Liver (tissue), 9 donors: ENCODE measurements around the gene ABHD14A. TPM values are rescaled to one million over a fixed set of nuclear protein-coding genes. Genes with fewer than 3 reads are reported as not detected.

ENCODE experiments used
- DNase-seq: peaks from one replicate; pipeline ENCODE4 v3.0.0-alpha.2; 2017; ENCODE audit warnings: low spot score
- H3K27ac ChIP-seq, 2 donors: one replicate each; pipeline ENCODE4 v1.7.0; 2013; ENCODE audit warnings: inconsistent platforms in 2 of 2, low read length in 2 of 2, control low read depth in 1 of 2, low read depth in 1 of 2, mild to moderate bottlenecking in 1 of 2
- H3K27me3 ChIP-seq, 4 donors: one replicate each; pipeline versions ENCODE4 v1.6.1 to v1.7.0; 2013; ENCODE audit warnings: low read length in 3 of 4, inconsistent platforms in 1 of 4, mild to moderate bottlenecking in 1 of 4, moderate library complexity in 1 of 4; ENCODE audit not compliant: control insufficient read depth in 4 of 4, insufficient read depth in 4 of 4
- H3K36me3 ChIP-seq, 4 donors: one replicate each; pipeline versions ENCODE4 v1.6.1 to v1.7.0; 2013; ENCODE audit warnings: low read length in 3 of 4, mild to moderate bottlenecking in 3 of 4, low read depth in 1 of 4, moderate library complexity in 1 of 4; ENCODE audit not compliant: control insufficient read depth in 4 of 4, insufficient read depth in 3 of 4
- H3K4me1 ChIP-seq, 4 donors: one replicate each; pipeline versions ENCODE4 v1.6.1 to v1.7.0; 2013; ENCODE audit warnings: low read length in 3 of 4, mild to moderate bottlenecking in 3 of 4, moderate library complexity in 1 of 4; ENCODE audit not compliant: control insufficient read depth in 4 of 4, insufficient read depth in 4 of 4
- H3K4me3 ChIP-seq, 3 donors: one replicate each; pipeline versions ENCODE4 v1.6.1 to v1.7.0; 2013; ENCODE audit warnings: low read length in 3 of 3, control low read depth in 1 of 3, low read depth in 1 of 3, mild to moderate bottlenecking in 1 of 3
- H3K9ac ChIP-seq, 2 donors: one replicate each; pipeline ENCODE4 v1.7.0; 2013; ENCODE audit warnings: low read length in 2 of 2, mild to moderate bottlenecking in 2 of 2, moderate library complexity in 2 of 2, control low read depth in 1 of 2, low read depth in 1 of 2
- H3K9me3 ChIP-seq, 4 donors: one replicate each; pipeline versions ENCODE4 v1.6.1 to v1.7.0; 2013; ENCODE audit warnings: low read length in 3 of 4; ENCODE audit not compliant: control insufficient read depth in 4 of 4
- EGR1 ChIP-seq, 2 donors: IDR thresholded peaks; 2 replicates each; pipeline ENCODE4 v1.6.1; 2016 to 2018; ENCODE audit warnings: antibody characterized with exemption in 2 of 2, low read depth in 2 of 2
- FOXA1 ChIP-seq: IDR thresholded peaks from 2 replicates; pipeline ENCODE4 v1.6.1; 2016; ENCODE audit warnings: antibody characterized with exemption
- GABPA ChIP-seq, 2 donors: IDR thresholded peaks in 1 of 2; conservative IDR thresholded peaks in 1 of 2; 2 replicates each; pipeline ENCODE4 v1.6.1; 2016; ENCODE audit warnings: antibody characterized with exemption in 2 of 2, mild to moderate bottlenecking in 1 of 2, moderate library complexity in 1 of 2
- HNF4A ChIP-seq, 2 donors: conservative IDR thresholded peaks; 2 replicates each; pipeline ENCODE4 v1.6.1; 2016; ENCODE audit warnings: antibody characterized with exemption in 2 of 2, mild to moderate bottlenecking in 2 of 2
- HNF4G ChIP-seq: IDR thresholded peaks from 2 replicates; pipeline ENCODE4 v1.6.1; 2016; ENCODE audit warnings: antibody characterized with exemption
- NR2F2 ChIP-seq: IDR thresholded peaks from 2 replicates; pipeline ENCODE4 v1.6.1; 2016; ENCODE audit warnings: antibody characterized with exemption
- RAD21 ChIP-seq, 2 donors: IDR thresholded peaks; 2 replicates each; pipeline ENCODE4 v1.6.1; 2016; ENCODE audit warnings: antibody characterized with exemption in 2 of 2, mild to moderate bottlenecking in 2 of 2
- RXRA ChIP-seq, 2 donors: IDR thresholded peaks; 2 replicates each; pipeline ENCODE4 v1.6.1; 2017 to 2018; ENCODE audit warnings: antibody characterized with exemption in 2 of 2, mild to moderate bottlenecking in 1 of 2
- TAF1 ChIP-seq: conservative IDR thresholded peaks from 2 replicates; pipeline ENCODE4 v1.6.1; 2016; ENCODE audit warnings: antibody characterized with exemption, mild to moderate bottlenecking
- YY1 ChIP-seq: IDR thresholded peaks from 2 replicates; pipeline ENCODE4 v1.6.1; 2016; ENCODE audit warnings: antibody characterized with exemption, mild to moderate bottlenecking
- WGBS: extraction: QIAGEN DNeasy Blood & Tissue Kit; methylation state at CpG from one replicate; pipeline ENCODE4 v1.1.7; 2013; 5-methylcytosine and 5-hydroxymethylcytosine counted together
- polyA plus RNA-seq, 2 donors: library from polyadenylated mRNA; stranded (reverse) in 1 of 2; unstranded in 1 of 2; fragments of 200-250 nt in 1 of 2; fragments of >200 nt in 1 of 2; fragmentation: Nextera tagmentation in 1 of 2; extraction: Ambion mirVana in 1 of 2; gene quantifications; one replicate each; pipeline versions ENCODE4 v1.2.1 to v1.2.3, GENCODE V29; 2013 to 2015
- total RNA-seq, 2 donors: library from RNA; depleted of rRNA; stranded (reverse); fragments of >200 nt; gene quantifications; one replicate each; pipeline ENCODE4 v1.2.3, GENCODE V29; 2014
- TF ChIP-seq, protein P1 (sequence below): IDR thresholded peaks from 2 replicates; pipeline ENCODE4 v1.6.1; 2016; ENCODE audit warnings: antibody characterized with exemption
- TF ChIP-seq, protein P2 (sequence below): fragments of 150-350 bp; IDR thresholded peaks from 2 replicates; pipeline ENCODE4 v1.5.1; 2017; ENCODE audit warnings: improper control_type of control experiment, low read depth, low read length; ENCODE audit not compliant: missing input control
- TF ChIP-seq, protein P3 (sequence below): IDR thresholded peaks from 2 replicates; pipeline ENCODE4 v1.6.1; 2016; ENCODE audit warnings: antibody characterized with exemption
- TF ChIP-seq, protein P4 (sequence below): IDR thresholded peaks from 2 replicates; pipeline ENCODE4 v1.6.1; 2016; ENCODE audit warnings: antibody characterized with exemption
- donor health status: healthy.
- donor health status: healthy.
- donor health status: healthy.
- donor health status: healthy.
- donor health status: healthy.

ABHD14A gene
- total and polyA plus RNA-seq, 4 donors = 8.2 to 19.9 (median 13.4) TPM

GRCh38 chr3:52022323-52023100 lies 47.6 kb downstream of the ABHD14A start:
- 83% methylated on average over 20 of the region's 20 CpGs for WGBS

DNA sequence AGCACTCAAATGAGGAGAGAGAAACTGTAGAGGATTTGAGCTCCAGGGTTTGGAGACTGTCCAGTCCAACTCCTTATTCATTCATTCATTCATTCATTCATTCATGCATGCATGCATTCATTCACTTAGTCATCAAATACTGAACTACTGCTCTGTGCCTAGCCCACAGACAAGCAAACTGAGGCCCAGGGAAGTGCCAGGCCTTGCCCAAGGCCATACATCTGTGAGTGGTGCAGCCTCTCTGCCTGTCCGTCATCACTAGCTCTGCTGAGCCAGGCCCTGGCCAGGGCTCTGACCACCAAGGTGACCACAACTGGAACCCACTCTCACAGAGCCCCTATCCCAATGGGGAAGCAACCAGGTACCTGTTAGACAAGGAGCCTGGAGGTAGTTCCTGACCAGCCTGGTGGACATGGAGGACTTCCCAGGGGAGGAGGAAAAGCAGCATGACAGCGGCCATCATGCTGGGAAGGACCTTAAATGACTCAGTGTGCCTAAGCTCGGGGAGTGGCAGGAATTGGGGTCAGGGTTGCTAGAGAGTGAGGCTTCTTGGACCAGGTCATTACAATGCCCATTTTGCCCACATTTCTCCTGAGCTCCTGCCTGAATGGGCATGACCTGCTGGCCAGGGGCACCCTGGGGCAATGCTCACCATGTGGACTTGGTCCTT lies 48.4 kb downstream of the ABHD14A start:
- Histone ChIP-seq H3K27ac (peak overlapping the region in 1 of 2 donors; percentile 25), H3K27me3 (no peaks in the 10 kb centered on the region), H3K36me3 (no peaks in the 10 kb centered on the region), H3K9ac (no peak overlapping the region), H3K4me3 (no peak overlapping the region), H3K9me3 (no peaks in the 10 kb centered on the region), H3K4me1 (peaks cover 0 to 3% (median 0%) of the 10 kb centered on the region in 4 donors)
- 94% methylated on average over 3 of the region's 3 CpGs for WGBS
- DNase-seq = no peak
- no peak for TF ChIP-seq RAD21 (IDR thresholded peaks at IDR 0.05)
- TF ChIP-seq TAF1 = no peak
- TF ChIP-seq, protein P1, sequence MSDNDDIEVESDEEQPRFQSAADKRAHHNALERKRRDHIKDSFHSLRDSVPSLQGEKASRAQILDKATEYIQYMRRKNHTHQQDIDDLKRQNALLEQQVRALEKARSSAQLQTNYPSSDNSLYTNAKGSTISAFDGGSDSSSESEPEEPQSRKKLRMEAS = no peak
- no peak for TF ChIP-seq HNF4G
- TF ChIP-seq, protein P2, sequence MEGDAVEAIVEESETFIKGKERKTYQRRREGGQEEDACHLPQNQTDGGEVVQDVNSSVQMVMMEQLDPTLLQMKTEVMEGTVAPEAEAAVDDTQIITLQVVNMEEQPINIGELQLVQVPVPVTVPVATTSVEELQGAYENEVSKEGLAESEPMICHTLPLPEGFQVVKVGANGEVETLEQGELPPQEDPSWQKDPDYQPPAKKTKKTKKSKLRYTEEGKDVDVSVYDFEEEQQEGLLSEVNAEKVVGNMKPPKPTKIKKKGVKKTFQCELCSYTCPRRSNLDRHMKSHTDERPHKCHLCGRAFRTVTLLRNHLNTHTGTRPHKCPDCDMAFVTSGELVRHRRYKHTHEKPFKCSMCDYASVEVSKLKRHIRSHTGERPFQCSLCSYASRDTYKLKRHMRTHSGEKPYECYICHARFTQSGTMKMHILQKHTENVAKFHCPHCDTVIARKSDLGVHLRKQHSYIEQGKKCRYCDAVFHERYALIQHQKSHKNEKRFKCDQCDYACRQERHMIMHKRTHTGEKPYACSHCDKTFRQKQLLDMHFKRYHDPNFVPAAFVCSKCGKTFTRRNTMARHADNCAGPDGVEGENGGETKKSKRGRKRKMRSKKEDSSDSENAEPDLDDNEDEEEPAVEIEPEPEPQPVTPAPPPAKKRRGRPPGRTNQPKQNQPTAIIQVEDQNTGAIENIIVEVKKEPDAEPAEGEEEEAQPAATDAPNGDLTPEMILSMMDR = no peak
- no peak for TF ChIP-seq YY1
- no peak for TF ChIP-seq RXRA (IDR thresholded peaks at IDR 0.05)
- no peak for TF ChIP-seq GABPA (IDR thresholded peaks at IDR 0.05 in 1 of 2, conservative IDR thresholded peaks at IDR 0.05 in 1 of 2)
- no peak for TF ChIP-seq HNF4A (conservative IDR thresholded peaks at IDR 0.05)
- no peak for TF ChIP-seq FOXA1
- TF ChIP-seq, protein P3, sequence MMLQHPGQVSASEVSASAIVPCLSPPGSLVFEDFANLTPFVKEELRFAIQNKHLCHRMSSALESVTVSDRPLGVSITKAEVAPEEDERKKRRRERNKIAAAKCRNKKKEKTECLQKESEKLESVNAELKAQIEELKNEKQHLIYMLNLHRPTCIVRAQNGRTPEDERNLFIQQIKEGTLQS = no peak
- TF ChIP-seq, protein P4, sequence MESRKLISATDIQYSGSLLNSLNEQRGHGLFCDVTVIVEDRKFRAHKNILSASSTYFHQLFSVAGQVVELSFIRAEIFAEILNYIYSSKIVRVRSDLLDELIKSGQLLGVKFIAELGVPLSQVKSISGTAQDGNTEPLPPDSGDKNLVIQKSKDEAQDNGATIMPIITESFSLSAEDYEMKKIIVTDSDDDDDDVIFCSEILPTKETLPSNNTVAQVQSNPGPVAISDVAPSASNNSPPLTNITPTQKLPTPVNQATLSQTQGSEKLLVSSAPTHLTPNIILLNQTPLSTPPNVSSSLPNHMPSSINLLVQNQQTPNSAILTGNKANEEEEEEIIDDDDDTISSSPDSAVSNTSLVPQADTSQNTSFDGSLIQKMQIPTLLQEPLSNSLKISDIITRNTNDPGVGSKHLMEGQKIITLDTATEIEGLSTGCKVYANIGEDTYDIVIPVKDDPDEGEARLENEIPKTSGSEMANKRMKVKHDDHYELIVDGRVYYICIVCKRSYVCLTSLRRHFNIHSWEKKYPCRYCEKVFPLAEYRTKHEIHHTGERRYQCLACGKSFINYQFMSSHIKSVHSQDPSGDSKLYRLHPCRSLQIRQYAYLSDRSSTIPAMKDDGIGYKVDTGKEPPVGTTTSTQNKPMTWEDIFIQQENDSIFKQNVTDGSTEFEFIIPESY = no peak
- no peak for TF ChIP-seq NR2F2

More at GRCh38 chr3:52022323-52023100, 47.6 kb downstream of the ABHD14A start:
- Histone ChIP-seq H3K27ac (peak overlapping the region in 1 of 2 donors; percentile 25), H3K27me3 (no peaks in the 10 kb centered on the region), H3K36me3 (no peaks in the 10 kb centered on the region), H3K4me3 (no peak overlapping the region), H3K4me1 (peaks cover 0 to 3% (median 0%) of the 10 kb centered on the region in 4 donors), H3K9ac (no peak overlapping the region), H3K9me3 (no peaks in the 10 kb centered on the region)
- TF ChIP-seq RAD21 (IDR thresholded peaks at IDR 0.05) = no peak
- no peak for TF ChIP-seq NR2F2
- TF ChIP-seq EGR1 (IDR thresholded peaks at IDR 0.05; ENCODE audit: low read depth in 2 of 2) = no peak
- TF ChIP-seq FOXA1 = no peak
- no peak for DNase-seq
